Measurements from ENCODE around the gene SMIM31.

The SMIM31 gene
- 0 reads per million in 9 experiments for total RNA-seq

GRCh38 chr4:164753873-164754488 lies at the start of gene SMIM31:
Gene SMIM31, plus strand, starts transcription at chr4:164754131. Its CDS starts 16,313 bp downstream, at chr4:164770444.
- no peak within 1 kb of the TSS for H3K27ac Mint-ChIP-seq
- ATAC-seq (replicated peaks): no peak
- H3K4me1 Mint-ChIP-seq (ENCODE audit: low read depth in 2 of 2): no peaks in the 10 kb centered on the region
- H3K4me3 Mint-ChIP-seq: no peak within 1 kb of the TSS
- no peaks in the 10 kb centered on the region for H3K27me3 Mint-ChIP-seq
- H3K36me3 Mint-ChIP-seq (ENCODE audit: insufficient read depth): no peaks in the 10 kb centered on the region
- DNase-seq: no peak
- H3K9me3 Mint-ChIP-seq: peaks cover 0 to 3% of the 10 kb centered on the region in 2 donors

- peaks cover 3 to 7% of the 10 kb centered on the region in 2 donors for H3K9me3 Mint-ChIP-seq
- no peaks in the 10 kb centered on the region for H3K36me3 Mint-ChIP-seq (ENCODE audit: insufficient read depth)
- H3K27me3 Mint-ChIP-seq: peaks cover 0 to 5% of the 10 kb centered on the region in 2 donors
- no peak for DNase-seq
- H3K4me1 Mint-ChIP-seq (ENCODE audit: low read depth in 2 of 2): no peaks in the 10 kb centered on the region
- no peak for ATAC-seq (replicated peaks)
- H3K4me3 Mint-ChIP-seq: no peak overlapping the region
- no peak overlapping the region for H3K27ac Mint-ChIP-seq
These were observed 47.3 kb upstream of the SMIM31 start for GRCh38 chr4:164706675-164707074.

- H3K4me1 Mint-ChIP-seq (ENCODE audit: low read depth in 2 of 2): no peaks in the 10 kb centered on the region
- no peak overlapping the region for H3K4me3 Mint-ChIP-seq
- no peak for ATAC-seq (replicated peaks)
- H3K27me3 Mint-ChIP-seq: peaks cover 0 to 11% of the 10 kb centered on the region in 2 donors
- H3K27ac Mint-ChIP-seq: no peak overlapping the region
- no peaks in the 10 kb centered on the region for H3K9me3 Mint-ChIP-seq
- no peaks in the 10 kb centered on the region for H3K36me3 Mint-ChIP-seq (ENCODE audit: insufficient read depth)
- no peak for DNase-seq
These were observed 37.0 kb upstream of the SMIM31 start for GRCh38 chr4:164716901-164717300.

- H3K27me3 Mint-ChIP-seq: peaks cover 0 to 11% of the 10 kb centered on the region in 2 donors
- DNase-seq (no peak), ATAC-seq (replicated peaks) (no peak)
- no peak overlapping the region for H3K27ac Mint-ChIP-seq
- no peaks in the 10 kb centered on the region for H3K9me3 Mint-ChIP-seq
- H3K4me3 Mint-ChIP-seq: no peak overlapping the region
- no peaks in the 10 kb centered on the region for H3K4me1 Mint-ChIP-seq (ENCODE audit: low read depth in 2 of 2)
- H3K36me3 Mint-ChIP-seq (ENCODE audit: insufficient read depth): no peaks in the 10 kb centered on the region
These were observed 35.1 kb upstream of the SMIM31 start for GRCh38 chr4:164718827-164719226.

GRCh38 chr4:164725066-164725465 lies 28.9 kb upstream of the SMIM31 start:
- H3K27ac Mint-ChIP-seq: no peak overlapping the region
- no peak for ATAC-seq (replicated peaks)

GRCh38 chr4:164730705-164731393 lies 23.1 kb upstream of the SMIM31 start:
- Mint-ChIP-seq H3K9me3 (no peaks in the 10 kb centered on the region), H3K4me1 (ENCODE audit: low read depth in 2 of 2) (no peaks in the 10 kb centered on the region), H3K27ac (no peak overlapping the region), H3K36me3 (ENCODE audit: insufficient read depth) (peaks cover 4% of the 10 kb centered on the region), H3K27me3 (no peaks in the 10 kb centered on the region), H3K4me3 (no peak overlapping the region)
- ATAC-seq (replicated peaks) (no peak), DNase-seq (no peak)

More at GRCh38 chr4:164725066-164725465, 28.9 kb upstream of the SMIM31 start:
- Mint-ChIP-seq H3K9me3 (no peaks in the 10 kb centered on the region), H3K4me1 (ENCODE audit: low read depth in 2 of 2) (peaks cover 0 to 8% of the 10 kb centered on the region in 2 donors), H3K27me3 (peaks cover 0 to 2% of the 10 kb centered on the region in 2 donors), H3K4me3 (no peak overlapping the region), H3K36me3 (ENCODE audit: insufficient read depth) (no peaks in the 10 kb centered on the region)
- DNase-seq: no peak

- no peaks in the 10 kb centered on the region for H3K9me3 Mint-ChIP-seq
- no peak overlapping the region for H3K4me3 Mint-ChIP-seq
- no peaks in the 10 kb centered on the region for H3K4me1 Mint-ChIP-seq (ENCODE audit: low read depth in 2 of 2)
- peak; percentile 39 for ATAC-seq (replicated peaks)
- no peak overlapping the region for H3K27ac Mint-ChIP-seq
- H3K27me3 Mint-ChIP-seq: no peaks in the 10 kb centered on the region
- peaks cover 4% of the 10 kb centered on the region for H3K36me3 Mint-ChIP-seq (ENCODE audit: insufficient read depth)
- DNase-seq: peak; percentile 10 to 31 (median 11)
These were observed 22.0 kb upstream of the SMIM31 start for GRCh38 chr4:164731827-164732474.

GRCh38 chr4:164734484-164734883 lies 19.4 kb upstream of the SMIM31 start:
- no peak for ATAC-seq (replicated peaks)
- no peak for DNase-seq
- peaks cover 4% of the 10 kb centered on the region for H3K36me3 Mint-ChIP-seq (ENCODE audit: insufficient read depth)
- H3K4me3 Mint-ChIP-seq: no peak overlapping the region
- no peak overlapping the region for H3K27ac Mint-ChIP-seq
- H3K9me3 Mint-ChIP-seq: no peaks in the 10 kb centered on the region
- H3K4me1 Mint-ChIP-seq (ENCODE audit: low read depth in 2 of 2): no peaks in the 10 kb centered on the region
- no peaks in the 10 kb centered on the region for H3K27me3 Mint-ChIP-seq

GRCh38 chr4:164748375-164748774 lies 5.6 kb upstream of the SMIM31 start:
- no peak overlapping the region for H3K27ac Mint-ChIP-seq
- no peaks in the 10 kb centered on the region for H3K27me3 Mint-ChIP-seq
- ATAC-seq (replicated peaks): no peak
- H3K9me3 Mint-ChIP-seq: peaks cover 0 to 3% of the 10 kb centered on the region in 2 donors
- no peaks in the 10 kb centered on the region for H3K36me3 Mint-ChIP-seq (ENCODE audit: insufficient read depth)
- no peak for DNase-seq
- no peaks in the 10 kb centered on the region for H3K4me1 Mint-ChIP-seq (ENCODE audit: low read depth in 2 of 2)
- no peak overlapping the region for H3K4me3 Mint-ChIP-seq

- Mint-ChIP-seq H3K4me3 (no peak overlapping the region), H3K36me3 (ENCODE audit: insufficient read depth) (no peaks in the 10 kb centered on the region), H3K4me1 (ENCODE audit: low read depth in 2 of 2) (no peaks in the 10 kb centered on the region), H3K9me3 (peaks cover 0 to 3% of the 10 kb centered on the region in 2 donors), H3K27me3 (peaks cover 5% of the 10 kb centered on the region in 2 donors), H3K27ac (no peak overlapping the region)
- ATAC-seq (replicated peaks): no peak
- no peak for DNase-seq
These were observed 1.5 kb downstream of the SMIM31 start for GRCh38 chr4:164755432-164755831.

- DNase-seq (no peak), ATAC-seq (replicated peaks) (no peak)
- peaks cover 0 to 3% of the 10 kb centered on the region in 2 donors for H3K9me3 Mint-ChIP-seq
- no peaks in the 10 kb centered on the region for H3K36me3 Mint-ChIP-seq (ENCODE audit: insufficient read depth)
- no peak overlapping the region for H3K27ac Mint-ChIP-seq
- peaks cover 5% of the 10 kb centered on the region in 2 donors for H3K27me3 Mint-ChIP-seq
- H3K4me3 Mint-ChIP-seq: no peak overlapping the region
- no peaks in the 10 kb centered on the region for H3K4me1 Mint-ChIP-seq (ENCODE audit: low read depth in 2 of 2)
These were observed 2.8 kb downstream of the SMIM31 start for GRCh38 chr4:164756686-164757085.

GRCh38 chr4:164761241-164761640 lies 7.3 kb downstream of the SMIM31 start:
- Mint-ChIP-seq H3K36me3 (ENCODE audit: insufficient read depth) (no peaks in the 10 kb centered on the region), H3K9me3 (no peaks in the 10 kb centered on the region), H3K4me1 (ENCODE audit: low read depth in 2 of 2) (no peaks in the 10 kb centered on the region), H3K4me3 (no peak overlapping the region), H3K27ac (no peak overlapping the region), H3K27me3 (peaks cover 5 to 15% of the 10 kb centered on the region in 2 donors)
- ATAC-seq (replicated peaks) (no peak), DNase-seq (no peak)

- ATAC-seq (replicated peaks): no peak
These were observed 7.9 kb downstream of the SMIM31 start for GRCh38 chr4:164761746-164762275.

More at GRCh38 chr4:164761746-164762275, 7.9 kb downstream of the SMIM31 start:
- no peak overlapping the region for H3K4me3 Mint-ChIP-seq
- peaks cover 5 to 18% of the 10 kb centered on the region in 2 donors for H3K27me3 Mint-ChIP-seq
- no peaks in the 10 kb centered on the region for H3K9me3 Mint-ChIP-seq
- DNase-seq: no peak
- no peaks in the 10 kb centered on the region for H3K4me1 Mint-ChIP-seq (ENCODE audit: low read depth in 2 of 2)
- no peak overlapping the region for H3K27ac Mint-ChIP-seq
- no peaks in the 10 kb centered on the region for H3K36me3 Mint-ChIP-seq (ENCODE audit: insufficient read depth)

Measured in effector memory CD8-positive, alpha-beta T cell (primary cell).